ENCODE measurements around the gene SAPCD1.

GRCh38 chr6:31794866-31795615 is 32.6 kb downstream of the SAPCD1 start:
- TF ChIP-seq CTCF (IDR thresholded peaks at IDR 0.05 in 2 of 3, conservative IDR thresholded peaks at IDR 0.05 in 1 of 3; ENCODE audit: borderline replicate concordance in 1 of 3, insufficient read depth in 1 of 3, low read depth in 2 of 3, low read length in 2 of 3) (no peak), POLR2A (IDR thresholded peaks at IDR 0.05; ENCODE audit: borderline replicate concordance, extremely low read depth, insufficient read depth, insufficient read length) (no peak), EZH2phosphoT487 (IDR thresholded peaks at IDR 0.05; ENCODE audit: borderline replicate concordance) (no peak)
- TF ChIP-seq, protein P1, sequence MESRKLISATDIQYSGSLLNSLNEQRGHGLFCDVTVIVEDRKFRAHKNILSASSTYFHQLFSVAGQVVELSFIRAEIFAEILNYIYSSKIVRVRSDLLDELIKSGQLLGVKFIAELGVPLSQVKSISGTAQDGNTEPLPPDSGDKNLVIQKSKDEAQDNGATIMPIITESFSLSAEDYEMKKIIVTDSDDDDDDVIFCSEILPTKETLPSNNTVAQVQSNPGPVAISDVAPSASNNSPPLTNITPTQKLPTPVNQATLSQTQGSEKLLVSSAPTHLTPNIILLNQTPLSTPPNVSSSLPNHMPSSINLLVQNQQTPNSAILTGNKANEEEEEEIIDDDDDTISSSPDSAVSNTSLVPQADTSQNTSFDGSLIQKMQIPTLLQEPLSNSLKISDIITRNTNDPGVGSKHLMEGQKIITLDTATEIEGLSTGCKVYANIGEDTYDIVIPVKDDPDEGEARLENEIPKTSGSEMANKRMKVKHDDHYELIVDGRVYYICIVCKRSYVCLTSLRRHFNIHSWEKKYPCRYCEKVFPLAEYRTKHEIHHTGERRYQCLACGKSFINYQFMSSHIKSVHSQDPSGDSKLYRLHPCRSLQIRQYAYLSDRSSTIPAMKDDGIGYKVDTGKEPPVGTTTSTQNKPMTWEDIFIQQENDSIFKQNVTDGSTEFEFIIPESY (IDR thresholded peaks at IDR 0.05; ENCODE audit: extremely low read depth, insufficient replicate concordance, low read length): no peak

All from HCT116 (cell line).